ENCODE results near the gene DENND4C. TPM values are rescaled to one million over a fixed set of nuclear protein-coding genes. Genes with fewer than 3 reads are reported as not detected.

Gene DENND4C
- total and polyA plus RNA-seq, 2 of the 4 experiments (the other 2 are of a cell fraction), result 9.0 to 32.6 TPM

DNA sequence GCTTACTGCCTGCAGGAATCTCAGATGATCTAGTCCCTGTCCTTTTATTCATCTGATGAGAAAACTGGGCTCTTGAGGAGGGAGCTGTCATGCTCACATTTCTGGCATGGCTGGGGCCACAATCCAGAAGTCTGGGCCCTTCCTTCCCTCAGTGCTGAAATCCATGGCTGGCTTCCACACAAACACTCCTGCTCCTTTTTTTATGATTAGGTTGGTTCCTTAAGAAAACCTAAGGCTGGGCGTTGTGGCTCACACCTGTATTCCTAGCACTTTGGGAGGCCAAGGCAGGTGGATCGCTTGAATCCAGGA, 179.7 kb downstream of the DENND4C start:
- no peak overlapping the region for H4K8ac ChIP-seq (ENCODE audit: low read depth in 2 of 2, low read length in 2 of 2)
- no peak overlapping the region for H2BK20ac ChIP-seq (ENCODE audit: low read depth, low read length)
- H3K4me2 ChIP-seq (ENCODE audit: low read depth, low read length), result peak overlapping the region; percentile 77; the same call in 1 of the 2 replicates
- H3K18ac ChIP-seq (ENCODE audit: low read depth, low read length), result no peak overlapping the region
- intact Hi-C loops (cut with micrococcal nuclease) (no loop called here), in situ Hi-C loops (cut with MboI; ENCODE audit: low sequenced_read_pairs) (no loop called here), dilution Hi-C loops (cut with HindIII; ENCODE audit: low sequenced_read_pairs, unreplicated experiment) (no loop called here)
- H3K9ac ChIP-seq (ENCODE audit: low read depth, low read length), result no peak overlapping the region
- H2BK120ac ChIP-seq (ENCODE audit: low read depth, low read length), result no peak overlapping the region
- no peak overlapping the region for H2BK15ac ChIP-seq (ENCODE audit: low read depth, low read length)
- CTCF ChIA-PET, result interaction anchor here (1.5 kb wide), 1 partner anchor 55 kb away, joined by 4 read pairs; no protein-coding TSS in a partner anchor
- no peak for DNase-seq
- H3K23ac ChIP-seq (ENCODE audit: low read depth, low read length), result peak overlapping the region; percentile 69; the same call in 1 of the 2 replicates
- no CpG with 5 or more reads among the region's 2 CpGs for WGBS, 2 experiments (ENCODE audit: extremely low coverage in 2 of 2, insufficient read length in 1 of 2)
- peaks cover 0 to 13% of the 10 kb centered on the region in 2 experiments; a peak in 2 of 4 replicates for H3K79me1 ChIP-seq (ENCODE audit: low read depth in 1 of 2, low read length in 2 of 2)
- H2AK9ac ChIP-seq (replicated peaks; ENCODE audit: low read depth, low read length, poor library complexity), result peak overlapping the region; percentile 7
- H2AK5ac ChIP-seq (ENCODE audit: low read depth, low read length), result no peak overlapping the region
- H2AFZ ChIP-seq (replicated peaks; ENCODE audit: low read length, poor library complexity), result peak overlapping the region; percentile 93
- no peak overlapping the region for H4K5ac ChIP-seq (ENCODE audit: low read depth, low read length)
- no peak overlapping the region for H2BK5ac ChIP-seq (ENCODE audit: low read depth, low read length, poor library complexity, severe bottlenecking)
- no peaks in the 10 kb centered on the region for H3K27me3 ChIP-seq (ENCODE audit: control insufficient read depth, insufficient read depth, low read length)
- 0 out of 2 replicates have a peak overlapping the region, but pooled peaks have one; percentile 2 for H3K4ac ChIP-seq (ENCODE audit: low read depth, low read length)
- POLR2A ChIA-PET (ENCODE audit: unreplicated experiment), result no interaction called here
- no peak for TF ChIP-seq ELK1 (IDR thresholded peaks at IDR 0.05; ENCODE audit: borderline replicate concordance, low read depth, low read length)
- TF ChIP-seq RAD21 (IDR thresholded peaks at IDR 0.05; ENCODE audit: low read length), result no peak
- no peak for TF ChIP-seq NFE2L2 (IDR thresholded peaks at IDR 0.05; ENCODE audit: low read depth, low read length)
- no peak for TF ChIP-seq MAZ (IDR thresholded peaks at IDR 0.05; ENCODE audit: borderline replicate concordance, low read depth, low read length)
- H4K91ac ChIP-seq (ENCODE audit: insufficient read depth, low read depth, low read length), result no peak overlapping the region
- H3K36me3 ChIP-seq (ENCODE audit: control insufficient read depth, insufficient read depth, low read length), result no peaks in the 10 kb centered on the region
- no peaks in the 10 kb centered on the region for H3K9me3 ChIP-seq (ENCODE audit: control insufficient read depth, insufficient read depth, low read length)
- H4K20me1 ChIP-seq (ENCODE audit: insufficient read depth, low read length), result no peaks in the 10 kb centered on the region
- TSS peak; percentile 30 for BruUV-seq (replicated peaks)
- H3K14ac ChIP-seq (replicated peaks; ENCODE audit: low read depth, low read length), result no peak overlapping the region
- no peak for ATAC-seq (ENCODE audit: low read depth)
- H3K4me3 ChIP-seq (ENCODE audit: insufficient read depth, low read depth, low read length), result peak overlapping the region; percentile 84; the same call in 1 of the 2 replicates
- no peaks in the 10 kb centered on the region for H3K4me1 ChIP-seq (ENCODE audit: control insufficient read depth, insufficient read depth, low read length)
- no peaks in the 10 kb centered on the region; the same call in none of the 2 replicates for H3K9me1 ChIP-seq (ENCODE audit: insufficient read depth, low read length)
- H3K56ac ChIP-seq (ENCODE audit: extremely low read depth, insufficient read depth, low read length), result no peak overlapping the region
- no peak overlapping the region for H3K27ac ChIP-seq (ENCODE audit: insufficient read depth, low read length)

Measured in IMR-90 (cell line).